NCI-H128 (cell line): Measurements from ENCODE around the gene GMNN.
"Not testable (repeated sequence)": the region's sequence is repeated elsewhere in the genome, so short reads cannot be mapped to it uniquely, and the experiment has no call there.

Source experiments
- DNase-seq: peaks from one replicate; lab custom pipeline; 2025; ENCODE audit not compliant: unreplicated experiment; lab: John Stamatoyannopoulos, UW

Gene GMNN

GRCh38 chr6:24774696-24775519, at the start of gene GMNN:
Gene GMNN, plus strand, starts transcription at chr6:24774937. Its CDS starts 2,310 bp downstream, at chr6:24777247.
- DNase-seq = peak; percentile 94

GRCh38 chr6:24730653-24731052, 44.1 kb upstream of the GMNN start:
- DNase-seq = not testable (repeated sequence)

- DNase-seq = not testable (repeated sequence)
These were observed 43.1 kb upstream of the GMNN start for GRCh38 chr6:24731456-24732134.

GRCh38 chr6:24734166-24734565, 40.6 kb upstream of the GMNN start:
- no peak for DNase-seq

- not testable (repeated sequence) for DNase-seq
These were observed 40.0 kb upstream of the GMNN start for GRCh38 chr6:24734710-24735109.

GRCh38 chr6:24738741-24739140, 36.0 kb upstream of the GMNN start:
- DNase-seq = no peak

GRCh38 chr6:24740861-24741260, 33.9 kb upstream of the GMNN start:
- no peak for DNase-seq

GRCh38 chr6:24742216-24742738, 32.5 kb upstream of the GMNN start:
- DNase-seq = no peak

- DNase-seq = no peak
These were observed 31.3 kb upstream of the GMNN start for GRCh38 chr6:24743265-24743943.

- DNase-seq = no peak
These were observed 30.8 kb upstream of the GMNN start for GRCh38 chr6:24743944-24744335.

- DNase-seq = no peak
These were observed 29.8 kb upstream of the GMNN start for GRCh38 chr6:24744911-24745310.

- DNase-seq = no peak
These were observed 25.4 kb upstream of the GMNN start for GRCh38 chr6:24749297-24749696.

- not testable (repeated sequence) for DNase-seq
These were observed 23.9 kb upstream of the GMNN start for GRCh38 chr6:24750878-24751277.

- no peak for DNase-seq
These were observed 22.2 kb upstream of the GMNN start for GRCh38 chr6:24752503-24752902.

- no peak for DNase-seq
These were observed 21.7 kb upstream of the GMNN start for GRCh38 chr6:24752917-24753492.

GRCh38 chr6:24753545-24753944, 21.2 kb upstream of the GMNN start:
- no peak for DNase-seq

- DNase-seq = not testable (repeated sequence)
These were observed 20.4 kb upstream of the GMNN start for GRCh38 chr6:24754378-24754777.

- DNase-seq = no peak
These were observed 19.5 kb upstream of the GMNN start for GRCh38 chr6:24755279-24755678.

- DNase-seq = no peak
These were observed 17.1 kb upstream of the GMNN start for GRCh38 chr6:24757611-24758010.

- DNase-seq = no peak
These were observed 15.0 kb upstream of the GMNN start for GRCh38 chr6:24759718-24760117.

- DNase-seq = no peak
These were observed 14.5 kb upstream of the GMNN start for GRCh38 chr6:24760210-24760609.
